Gastroesophageal sphincter (tissue), 3 donors: ENCODE data around the gene SIGLEC6.

Experiments
- CTCF ChIP-seq, 4 experiments: fragments of 200-600 bp in 2 of 4; fragments of 450-650 bp in 2 of 4; sonication (generic) in 1 of 4; IDR thresholded peaks; one replicate each; pipeline ENCODE4 v1.5.1; 2017 to 2019; ENCODE audit warnings: antibody characterized with exemption in 4 of 4, mild to moderate bottlenecking in 2 of 4, moderate library complexity in 2 of 4
- EP300 ChIP-seq: sonication (generic); formaldehyde crosslinking; IDR thresholded peaks from one replicate; pipeline ENCODE4 v1.6.1; 2017; ENCODE audit warnings: antibody characterized with exemption, mild to moderate bottlenecking
- POLR2A ChIP-seq, 2 donors: fragments of 450-650 bp; IDR thresholded peaks; one replicate each; pipeline ENCODE4 v1.6.1; 2017; ENCODE audit warnings: antibody characterized with exemption in 2 of 2, mild to moderate bottlenecking in 2 of 2, moderate library complexity in 1 of 2
- POLR2AphosphoS5 ChIP-seq: sonication (generic); formaldehyde crosslinking; IDR thresholded peaks from one replicate; pipeline ENCODE4 v1.6.1; 2017; ENCODE audit warnings: antibody characterized with exemption

GRCh38 chr19:51524666-51525264, 6.7 kb downstream of the SIGLEC6 start:
- TF ChIP-seq CTCF (IDR thresholded peaks at IDR 0.05): no peak
- TF ChIP-seq POLR2A (IDR thresholded peaks at IDR 0.05): no peak
- no peak for TF ChIP-seq POLR2AphosphoS5
- no peak for TF ChIP-seq EP300
